GM19463 (cell line): Measurements from ENCODE around the gene RUSF1.

ENCODE experiments used
- ATAC-seq: cut with Tn5 transposase; IDR thresholded peaks from one replicate; pipeline ENCODE4 v1.9.1; 2021; ENCODE audit warnings: mild to moderate bottlenecking, moderate library complexity; ENCODE audit not compliant: unreplicated experiment

The RUSF1 gene

GRCh38 chr16:31471875-31472708 is 36.1 kb downstream of the RUSF1 start, which contains the start of gene TGFB1I1:
TSS of gene TGFB1I1 (plus strand) at chr16:31472152. CDS start at chr16:31472189, 37 bp downstream.
- peak; percentile 30 for ATAC-seq

- no peak for ATAC-seq
Measured at GRCh38 chr16:31471241-31471874, 36.8 kb downstream of the RUSF1 start.

GRCh38 chr16:31470615-31471014 is 37.6 kb downstream of the RUSF1 start:
- no peak for ATAC-seq

GRCh38 chr16:31467858-31468257 is 40.3 kb downstream of the RUSF1 start:
- ATAC-seq = no peak

- no peak for ATAC-seq
Measured at GRCh38 chr16:31467151-31467773, 40.9 kb downstream of the RUSF1 start.

GRCh38 chr16:31466381-31466841 is 41.8 kb downstream of the RUSF1 start:
- no peak for ATAC-seq

GRCh38 chr16:31465788-31466370 is 42.3 kb downstream of the RUSF1 start:
- ATAC-seq = no peak

GRCh38 chr16:31464781-31465260 is 43.4 kb downstream of the RUSF1 start:
- ATAC-seq = no peak

- no peak for ATAC-seq
Measured at GRCh38 chr16:31464348-31464769, 43.8 kb downstream of the RUSF1 start.

GRCh38 chr16:31461921-31462804 is 46.0 kb downstream of the RUSF1 start:
- ATAC-seq = no peak

- ATAC-seq = no peak
Measured at GRCh38 chr16:31461201-31461920, 46.8 kb downstream of the RUSF1 start.

GRCh38 chr16:31460582-31461002 is 47.6 kb downstream of the RUSF1 start:
- no peak for ATAC-seq

- ATAC-seq = peak; percentile 67
Measured at GRCh38 chr16:31459687-31460581, 48.3 kb downstream of the RUSF1 start.

GRCh38 chr16:31458844-31459686 is 49.1 kb downstream of the RUSF1 start, which contains the start of gene ARMC5:
TSS of gene ARMC5 (plus strand) at chr16:31459501. CDS start at chr16:31459525, 24 bp downstream.
- ATAC-seq = peak; percentile 68

GRCh38 chr16:31458073-31458843 is 49.9 kb downstream of the RUSF1 start:
- no peak for ATAC-seq

- ATAC-seq = no peak
Measured at GRCh38 chr16:31456988-31457360, 51.2 kb downstream of the RUSF1 start.
